HEK293T (cell line): Measurements from ENCODE around the gene PRTFDC1.

Source experiments
- ARNT ChIP-seq: fragments of 450-650 bp; IDR thresholded peaks from 2 replicates; pipeline ENCODE4 v1.6.1; 2017; ENCODE audit warnings: mild to moderate bottlenecking
- BHLHE40 ChIP-seq: fragments of 450-650 bp; IDR thresholded peaks from 2 replicates; pipeline ENCODE4 v1.6.1; 2016; ENCODE audit warnings: mild to moderate bottlenecking, moderate library complexity, borderline replicate concordance
- CTBP1 ChIP-seq: fragments of 450-650 bp; IDR thresholded peaks from 2 replicates; pipeline ENCODE4 v1.6.1; 2016; ENCODE audit warnings: borderline replicate concordance
- FOXA1 ChIP-seq: fragments of 450-650 bp; IDR thresholded peaks from 2 replicates; pipeline ENCODE4 v1.6.1; 2016; ENCODE audit warnings: mild to moderate bottlenecking
- FOXM1 ChIP-seq: fragments of 450-650 bp; IDR thresholded peaks from 2 replicates; pipeline ENCODE4 v1.6.1; 2017; ENCODE audit warnings: mild to moderate bottlenecking, borderline replicate concordance
- HDGF ChIP-seq: fragments of 450-650 bp; IDR thresholded peaks from 2 replicates; pipeline ENCODE4 v1.6.1; 2017; ENCODE audit warnings: antibody characterized with exemption, borderline replicate concordance
- L3MBTL2 ChIP-seq: fragments of 450-650 bp; conservative IDR thresholded peaks from 2 replicates; pipeline ENCODE4 v1.6.1; 2016; ENCODE audit warnings: mild to moderate bottlenecking
- PKNOX1 ChIP-seq: fragments of 450-650 bp; IDR thresholded peaks from 2 replicates; pipeline ENCODE4 v1.6.1; 2016
- SP1 ChIP-seq: fragments of 450-650 bp; IDR thresholded peaks from 2 replicates; pipeline ENCODE4 v1.6.1; 2017
- SUZ12 ChIP-seq: fragments of 450-650 bp; IDR thresholded peaks from 2 replicates; pipeline ENCODE4 v1.6.1; 2016; ENCODE audit warnings: mild to moderate bottlenecking

GRCh38 chr10:24844742-24845141, 107.7 kb downstream of the PRTFDC1 start:
- TF ChIP-seq PKNOX1 (no peak), HDGF (no peak), SP1 (no peak), L3MBTL2 (no peak), FOXM1 (no peak), BHLHE40 (no peak), SUZ12 (no peak), CTBP1 (no peak), FOXA1 (no peak), ARNT (no peak)
